Right renal cortex interstitium (tissue), 3 donors: Measurements from ENCODE around the gene DCAF6. TPM values are rescaled to one million over a fixed set of nuclear protein-coding genes. Genes with fewer than 3 reads are reported as not detected.

Source experiments
- DNase-seq, 3 donors: peaks; one replicate each; pipeline ENCODE4 v3.0.0-alpha.2; 2013; ENCODE audit warnings: low read depth in 3 of 3, low spot score in 2 of 3
- polyA plus RNA-seq, 3 donors: library from polyadenylated mRNA; unstranded; fragments of 120-200 nt; gene quantifications; one replicate each; pipeline ENCODE4 v1.2.1, GENCODE V29; 2013; ENCODE audit not compliant: insufficient read length in 3 of 3

Gene DCAF6
- polyA plus RNA-seq, 3 donors = 73.7 to 84.4 (median 82.3) TPM

GRCh38 chr1:167955915-167956314 lies 19.4 kb downstream of the DCAF6 start:
- no peak for DNase-seq

GRCh38 chr1:167957710-167958109 lies 21.2 kb downstream of the DCAF6 start:
- no peak for DNase-seq

- DNase-seq = no peak
Measured at GRCh38 chr1:167964646-167965045, 28.2 kb downstream of the DCAF6 start.

GRCh38 chr1:167966050-167966449 lies 29.6 kb downstream of the DCAF6 start:
- no peak for DNase-seq

GRCh38 chr1:167968569-167968968 lies 32.1 kb downstream of the DCAF6 start:
- DNase-seq = no peak

- DNase-seq = no peak
Measured at GRCh38 chr1:167973832-167974231, 37.3 kb downstream of the DCAF6 start.

- DNase-seq = no peak
Measured at GRCh38 chr1:167974698-167975097, 38.2 kb downstream of the DCAF6 start.

GRCh38 chr1:167977245-167977644 lies 40.8 kb downstream of the DCAF6 start:
- DNase-seq = no peak

GRCh38 chr1:167981933-167982332 lies 45.5 kb downstream of the DCAF6 start:
- no peak for DNase-seq

GRCh38 chr1:167983797-167984420 lies 47.4 kb downstream of the DCAF6 start:
- DNase-seq = no peak

- DNase-seq = no peak
Measured at GRCh38 chr1:167984886-167985489, 48.5 kb downstream of the DCAF6 start.

- no peak for DNase-seq
Measured at GRCh38 chr1:167987174-167987573, 50.7 kb downstream of the DCAF6 start.

GRCh38 chr1:167991546-167991945 lies 55.1 kb downstream of the DCAF6 start:
- no peak for DNase-seq

GRCh38 chr1:167993720-167994119 lies 57.2 kb downstream of the DCAF6 start:
- DNase-seq = no peak

- no peak for DNase-seq
Measured at GRCh38 chr1:167994560-167994959, 58.1 kb downstream of the DCAF6 start.

GRCh38 chr1:167995038-167995437 lies 58.6 kb downstream of the DCAF6 start:
- no peak for DNase-seq

- DNase-seq = no peak
Measured at GRCh38 chr1:167996266-167996665, 59.8 kb downstream of the DCAF6 start.

GRCh38 chr1:167997037-167997575 lies 60.6 kb downstream of the DCAF6 start:
- no peak for DNase-seq

GRCh38 chr1:167999877-168000276 lies 63.4 kb downstream of the DCAF6 start:
- no peak for DNase-seq

- no peak for DNase-seq
Measured at GRCh38 chr1:168000656-168001055, 64.2 kb downstream of the DCAF6 start.

- DNase-seq = no peak
Measured at GRCh38 chr1:168001213-168001612, 64.7 kb downstream of the DCAF6 start.

- DNase-seq = no peak
Measured at GRCh38 chr1:168004531-168004930, 68.0 kb downstream of the DCAF6 start.
